ENCODE measurements around the gene PPP1R26. TPM values are rescaled to one million over a fixed set of nuclear protein-coding genes. Genes with fewer than 3 reads are reported as not detected.

The PPP1R26 gene
- polyA plus RNA-seq, 2 of the 4 experiments (the other 2 are of a cell fraction), result 8.5 to 12.7 TPM

- no peaks in the 10 kb centered on the region for H3K9me3 ChIP-seq
- WGBS (ENCODE audit: missing lambda C conversion rate), result 43% methylated on average over 5 of the region's 5 CpGs
- no peak overlapping the region for H3K27ac ChIP-seq
- peaks cover 6% of the 10 kb centered on the region; the same call in 1 of the 3 replicates for H3K4me1 ChIP-seq
- ChIA-PET CTCF (interaction anchor here (0.6 to 1.5 kb wide), 5 partner anchors 9 to 101 kb away, joined by 3 to 4 read pairs (median 4); no protein-coding TSS in a partner anchor), POLR2A (no interaction called here)
- no peak overlapping the region for H3K4me3 ChIP-seq
- H3K4me2 ChIP-seq, result no peak overlapping the region
- ATAC-seq (no peak), DNase-seq (ENCODE audit: low read depth in 1 of 2, low spot score in 1 of 2) (no peak), FAIRE-seq (no peak)
- no peak for TF ChIP-seq EP300 (IDR thresholded peaks at IDR 0.05)
- TF ChIP-seq MAFK (IDR thresholded peaks at IDR 0.05; ENCODE audit: partially characterized antibody), result no peak
- no peak for TF ChIP-seq KDM1A (IDR thresholded peaks at IDR 0.05; ENCODE audit: low read depth)
- no peak for TF ChIP-seq ELK1 (IDR thresholded peaks at IDR 0.05; ENCODE audit: low read depth, low read length)
- no peak for TF ChIP-seq TP53 (CRISPR knock-in tag; IDR thresholded peaks at IDR 0.05)
- TF ChIP-seq NPAS2 (CRISPR knock-in tag; IDR thresholded peaks at IDR 0.05; ENCODE audit: borderline replicate concordance), result no peak
- no peak for TF ChIP-seq CHD4 (IDR thresholded peaks at IDR 0.05; ENCODE audit: borderline replicate concordance)
- TF ChIP-seq NR3C1 (IDR thresholded peaks at IDR 0.05), result no peak
- TF ChIP-seq ATOH8 (CRISPR knock-in tag; IDR thresholded peaks at IDR 0.05; ENCODE audit: low read depth), result no peak
- TF ChIP-seq EHF (CRISPR knock-in tag; IDR thresholded peaks at IDR 0.05), result no peak
- TF ChIP-seq MYC (IDR thresholded peaks at IDR 0.05; ENCODE audit: borderline replicate concordance, low read length), result no peak
- TF ChIP-seq FOXS1 (CRISPR knock-in tag; IDR thresholded peaks at IDR 0.05), result no peak
- no peak for TF ChIP-seq RFX5 (IDR thresholded peaks at IDR 0.05)
- TF ChIP-seq HOXA7 (CRISPR knock-in tag; IDR thresholded peaks at IDR 0.05), result no peak
- TF ChIP-seq REST (IDR thresholded peaks at IDR 0.05), result no peak
- no peak for TF ChIP-seq MAX (IDR thresholded peaks at IDR 0.05)
- no peak for TF ChIP-seq PBX3 (IDR thresholded peaks at IDR 0.05)
- no peak for TF ChIP-seq USF2 (IDR thresholded peaks at IDR 0.05)
- no peak for TF ChIP-seq CTCF (IDR thresholded peaks at IDR 0.05)
- TF ChIP-seq EHMT2 (IDR thresholded peaks at IDR 0.05; ENCODE audit: low read depth), result no peak
Observed at GRCh38 chr9:135530146-135530545, 50.6 kb downstream of the PPP1R26 start.

Measured in A549 (cell line).